H1 (cell line): ENCODE data around the gene CDK13. TPM values are rescaled to one million over a fixed set of nuclear protein-coding genes. Genes with fewer than 3 reads are reported as not detected.

Source experiments
- CBX5 ChIP-seq: fragments of 300-800, 300-1000 bp; sonication (generic); IDR thresholded peaks from 2 replicates; pipeline ENCODE4 v1.7.1; 2016; ENCODE audit warnings: antibody characterized with exemption, low read length, low read depth
- CHD7 ChIP-seq: fragments of 300-600 bp; sonication (generic); IDR thresholded peaks from 2 replicates; pipeline ENCODE4 v1.7.1; 2012; ENCODE audit warnings: low read length, moderate library complexity, mild to moderate bottlenecking, inconsistent platforms; ENCODE audit not compliant: insufficient replicate concordance
- CREB1 ChIP-seq: IDR thresholded peaks from 2 replicates; pipeline ENCODE4 v1.6.1; 2012; ENCODE audit warnings: inconsistent platforms
- SP2 ChIP-seq: IDR thresholded peaks from 2 replicates; pipeline ENCODE4 v1.6.1; 2012; ENCODE audit warnings: mild to moderate bottlenecking, low read length, inconsistent platforms
- polyA plus RNA-seq, 7 experiments: library from polyadenylated mRNA; depleted of rRNA in 3 of 7; stranded (reverse) in 5 of 7; unstranded in 2 of 7; fragments of >200 nt in 5 of 7; fragments of 200-250 nt in 2 of 7; gene quantifications; 1 replicate in 5 of 7; 2 replicates in 1 of 7; 4 replicates in 1 of 7; pipeline versions ENCODE4 v1.2.1 to v1.2.3, GENCODE V29; 2011 to 2013; ENCODE audit warnings: missing spikeins in 2 of 7, mixed read lengths in 2 of 7
- total RNA-seq: library from RNA; stranded (reverse); fragmentation: NEBNext Ultra II Directional; extraction: Animal tissue kit (Norgen Biotek cat#: 25700); gene quantifications from 2 replicates; pipeline ENCODE4 v1.2.1, GENCODE V29; 2021

Gene CDK13
- total and polyA plus RNA-seq, 2 of the 8 experiments (the other 6 are each of a cell fraction or from before 2014, with no cell fraction given): 22.6 to 49.5 TPM

- TF ChIP-seq CHD7 (no peak), SP2 (no peak), CBX5 (no peak), CREB1 (no peak)
Measured at GRCh38 chr7:40027545-40027944, 77.5 kb downstream of the CDK13 start (continued).
